Smooth muscle cell (in vitro differentiated cells): ENCODE data around the gene CSAD. TPM values are rescaled to one million over a fixed set of nuclear protein-coding genes. Genes with fewer than 3 reads are reported as not detected.

Experiments used
- DNase-seq: peaks from one replicate; lab custom pipeline; 2025; ENCODE audit not compliant: unreplicated experiment; lab: John Stamatoyannopoulos, UW
- H2AFZ ChIP-seq: fragments of 200-600 bp; sonication (generic); 2 replicates; pipeline ENCODE4 v1.6.0; 2016; ENCODE audit warnings: antibody characterized with exemption, low read depth, mild to moderate bottlenecking
- H3F3A ChIP-seq: fragments of 200-600 bp; sonication (generic); 2 replicates; pipeline ENCODE4 v1.6.0; 2017; ENCODE audit warnings: antibody characterized with exemption, low read depth
- H3K27ac ChIP-seq: fragments of 200-600 bp; sonication (generic); 2 replicates; pipeline ENCODE4 v1.5.1; 2016; ENCODE audit warnings: low read depth, mild to moderate bottlenecking
- H3K27me3 ChIP-seq: fragments of 200-600 bp; sonication (generic); 2 replicates; pipeline ENCODE4 v1.6.1; 2016; ENCODE audit warnings: low read depth, mild to moderate bottlenecking
- H3K36me3 ChIP-seq: fragments of 200-600 bp; sonication (generic); 2 replicates; pipeline ENCODE4 v1.5.1; 2016; ENCODE audit warnings: low read depth
- H3K4me1 ChIP-seq: fragments of 200-600 bp; sonication (generic); 2 replicates; pipeline ENCODE4 v1.5.1; 2016; ENCODE audit warnings: low read depth
- H3K4me2 ChIP-seq: fragments of 200-600 bp; sonication (generic); 2 replicates; pipeline ENCODE4 v1.6.0; 2016; ENCODE audit warnings: mild to moderate bottlenecking
- H3K4me3 ChIP-seq: fragments of 200-600 bp; sonication (generic); 2 replicates; pipeline ENCODE4 v1.5.1; 2016; ENCODE audit warnings: mild to moderate bottlenecking
- H3K79me2 ChIP-seq: fragments of 200-600 bp; sonication (generic); 2 replicates; pipeline ENCODE4 v1.6.0; 2016; ENCODE audit warnings: low read depth, mild to moderate bottlenecking
- H3K9ac ChIP-seq: fragments of 200-600 bp; sonication (generic); 2 replicates; pipeline ENCODE4 v1.6.0; 2016; ENCODE audit warnings: low read depth
- H3K9me3 ChIP-seq: fragments of 200-600 bp; sonication (generic); replicated peaks from 2 replicates; pipeline ENCODE4 v1.5.1; 2016; ENCODE audit warnings: low read depth
- H4K20me1 ChIP-seq: fragments of 200-600 bp; sonication (generic); 2 replicates; pipeline ENCODE4 v1.6.0; 2016; ENCODE audit warnings: low read depth
- CTCF ChIP-seq: fragments of 200-600 bp; sonication (generic); IDR thresholded peaks from 2 replicates; pipeline ENCODE4 v1.5.1; 2017; ENCODE audit warnings: borderline replicate concordance, mild to moderate bottlenecking, antibody characterized with exemption; ENCODE audit not compliant: insufficient read depth, poor library complexity, severe bottlenecking
- WGBS: methylation state at CpG from one replicate; pipeline ENCODE4 v1.1.7; 2016; ENCODE audit warnings: low lambda C conversion rate; 5-methylcytosine and 5-hydroxymethylcytosine counted together
- polyA plus RNA-seq: library from polyadenylated mRNA; unstranded; fragments of >200 nt; fragmentation: Nextera tagmentation; extraction: Ambion mirVana; gene quantifications from 2 replicates; pipeline ENCODE4 v1.2.1, GENCODE V29; 2016
- total RNA-seq: library from RNA; depleted of rRNA; stranded (reverse); fragments of >200 nt; gene quantifications from 2 replicates; pipeline ENCODE4 v1.2.3, GENCODE V29; 2014

Gene CSAD
- total and polyA plus RNA-seq, 2 experiments from 2014 or later = 4.8 to 10.6 TPM

- no peak overlapping the region for H3K27ac ChIP-seq
- no peak overlapping the region for H3K4me3 ChIP-seq
- H4K20me1 ChIP-seq = peaks cover 3% of the 10 kb centered on the region
- H3K9ac ChIP-seq = no peak overlapping the region
- WGBS = 92% methylated on average over 9 of the region's 9 CpGs
- no peaks in the 10 kb centered on the region for H3K79me2 ChIP-seq
- no peak overlapping the region for H3K4me2 ChIP-seq
- no peak for DNase-seq
- H3K36me3 ChIP-seq = no peaks in the 10 kb centered on the region
- no peaks in the 10 kb centered on the region for H3K4me1 ChIP-seq
- no peak overlapping the region for H2AFZ ChIP-seq
- no peaks in the 10 kb centered on the region for H3K9me3 ChIP-seq
- peaks cover 7% of the 10 kb centered on the region for H3K27me3 ChIP-seq
- TF ChIP-seq CTCF = no peak
- H3F3A ChIP-seq = no peaks in the 10 kb centered on the region
Measured at GRCh38 chr12:53193040-53193439, 12.3 kb upstream of the CSAD start.

- Histone ChIP-seq H2AFZ (no peak overlapping the region), H3K79me2 (no peaks in the 10 kb centered on the region), H4K20me1 (peaks cover 3% of the 10 kb centered on the region), H3K4me2 (no peak overlapping the region), H3K4me1 (no peaks in the 10 kb centered on the region), H3K36me3 (no peaks in the 10 kb centered on the region), H3K4me3 (no peak overlapping the region), H3K9ac (no peak overlapping the region), H3K9me3 (no peaks in the 10 kb centered on the region), H3K27ac (no peak overlapping the region), H3F3A (no peaks in the 10 kb centered on the region), H3K27me3 (peaks cover 5% of the 10 kb centered on the region)
- TF ChIP-seq CTCF = no peak
- 97% methylated on average over 14 of the region's 14 CpGs for WGBS
- DNase-seq = no peak
Measured at GRCh38 chr12:53192531-53193021, 11.9 kb upstream of the CSAD start.

- H3K79me2 ChIP-seq = no peaks in the 10 kb centered on the region
- no peaks in the 10 kb centered on the region for H3K4me1 ChIP-seq
- no peak overlapping the region for H3K27ac ChIP-seq
- peaks cover 5% of the 10 kb centered on the region for H3K27me3 ChIP-seq
- H3K9ac ChIP-seq = no peak overlapping the region
- H3F3A ChIP-seq = no peaks in the 10 kb centered on the region
- H3K4me2 ChIP-seq = no peak overlapping the region
- no peak overlapping the region for H2AFZ ChIP-seq
- no peak overlapping the region for H3K4me3 ChIP-seq
- WGBS = 99% methylated on average over 14 of the region's 14 CpGs
- no peaks in the 10 kb centered on the region for H3K36me3 ChIP-seq
- DNase-seq = no peak
- no peak for TF ChIP-seq CTCF
- peaks cover 3% of the 10 kb centered on the region for H4K20me1 ChIP-seq
- no peaks in the 10 kb centered on the region for H3K9me3 ChIP-seq
Measured at GRCh38 chr12:53191885-53192530, 11.3 kb upstream of the CSAD start.
